Ovary (tissue), 3 donors: ENCODE results near the gene DRAXIN.

Experiments
- POLR2A ChIP-seq: fragments of 450-650 bp; IDR thresholded peaks from one replicate; pipeline ENCODE4 v1.6.1; 2017; ENCODE audit warnings: antibody characterized with exemption, mild to moderate bottlenecking, moderate library complexity
- TF ChIP-seq, protein P1 (sequence below), 3 donors: fragments of 450-650 bp in 2 of 3; fragments of 200-600 bp in 1 of 3; IDR thresholded peaks; one replicate each; pipeline versions ENCODE4 v1.5.1 to v1.8.0; 2016 to 2022; ENCODE audit warnings: antibody characterized with exemption in 3 of 3, mild to moderate bottlenecking in 1 of 3
- donor health status: DM: no; HTN: no; CAD: no.

DNA sequence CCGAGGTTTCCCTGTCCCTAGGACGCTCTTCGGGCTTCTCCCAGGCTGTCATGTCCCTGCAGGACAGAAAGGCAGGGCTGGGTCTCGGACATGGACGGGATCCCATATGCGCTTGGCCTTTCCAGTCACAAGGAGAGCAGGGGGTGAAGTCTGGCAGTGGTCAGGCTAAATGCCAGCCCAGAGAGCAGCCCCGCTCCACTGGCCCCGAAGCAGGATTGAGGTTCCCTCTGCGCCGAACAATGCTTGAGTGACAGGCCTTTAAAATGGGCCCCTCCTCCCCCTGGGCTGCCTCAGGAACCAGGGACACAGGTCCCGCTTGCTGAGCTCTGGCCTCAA is 12.7 kb downstream of the DRAXIN start:
- TF ChIP-seq, protein P1, sequence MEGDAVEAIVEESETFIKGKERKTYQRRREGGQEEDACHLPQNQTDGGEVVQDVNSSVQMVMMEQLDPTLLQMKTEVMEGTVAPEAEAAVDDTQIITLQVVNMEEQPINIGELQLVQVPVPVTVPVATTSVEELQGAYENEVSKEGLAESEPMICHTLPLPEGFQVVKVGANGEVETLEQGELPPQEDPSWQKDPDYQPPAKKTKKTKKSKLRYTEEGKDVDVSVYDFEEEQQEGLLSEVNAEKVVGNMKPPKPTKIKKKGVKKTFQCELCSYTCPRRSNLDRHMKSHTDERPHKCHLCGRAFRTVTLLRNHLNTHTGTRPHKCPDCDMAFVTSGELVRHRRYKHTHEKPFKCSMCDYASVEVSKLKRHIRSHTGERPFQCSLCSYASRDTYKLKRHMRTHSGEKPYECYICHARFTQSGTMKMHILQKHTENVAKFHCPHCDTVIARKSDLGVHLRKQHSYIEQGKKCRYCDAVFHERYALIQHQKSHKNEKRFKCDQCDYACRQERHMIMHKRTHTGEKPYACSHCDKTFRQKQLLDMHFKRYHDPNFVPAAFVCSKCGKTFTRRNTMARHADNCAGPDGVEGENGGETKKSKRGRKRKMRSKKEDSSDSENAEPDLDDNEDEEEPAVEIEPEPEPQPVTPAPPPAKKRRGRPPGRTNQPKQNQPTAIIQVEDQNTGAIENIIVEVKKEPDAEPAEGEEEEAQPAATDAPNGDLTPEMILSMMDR (IDR thresholded peaks at IDR 0.05), result no peak
- no peak for TF ChIP-seq POLR2A
